HepG2 (cell line): ENCODE results near the gene CDYL2. TPM values are rescaled to one million over a fixed set of nuclear protein-coding genes. Genes with fewer than 3 reads are reported as not detected.

Experiments used
- ATAC-seq: fragments of 200-7000 bp; cut with Tn5 transposase; 3 replicates; pipeline ENCODE4 v1.9.1; 2020; ENCODE audit warnings: mild to moderate bottlenecking, moderate library complexity
- BruUV-seq: library from RNA; stranded (reverse); fragments of 400-500 nt; replicated peaks from 2 replicates; lab custom pipeline; 2021; lab: Mats Ljungman, UMichigan
- CTCF ChIA-PET: fragments of 300-600 bp; formaldehyde crosslinking; extraction: SDS; loops from one replicate; lab custom pipeline; 2021; ENCODE audit warnings: low total read pairs, inconsistent platforms, low intra/inter-chr PET ratio; lab: Yijun Ruan, JAX
- POLR2A ChIA-PET: fragments of 350-600 bp; sonication (Branson Sonifier 250); formaldehyde crosslinking; loops from one replicate; lab custom pipeline; 2020; ENCODE audit warnings: antibody characterized with exemption, inconsistent platforms; lab: Yijun Ruan, JAX
- DNase-seq: peaks from one replicate; pipeline ENCODE4 v3.0.0-alpha.2; 2015; ENCODE audit warnings: low spot score
- FAIRE-seq: peaks from 3 replicates; lab custom pipeline; 2011; peaks lifted over from hg19 to GRCh38; lab: Jason Lieb, UNC
- H2AFZ ChIP-seq: one replicate; pipeline ENCODE4 v1.6.1; 2011; ENCODE audit warnings: low read length, inconsistent platforms
- H3K27ac ChIP-seq: fragments of 300-600 bp; 3 replicates; pipeline ENCODE4 v1.8.0; 2011; ENCODE audit warnings: mixed run types, mild to moderate bottlenecking, mixed read lengths, low read length, inconsistent platforms; ENCODE audit not compliant: insufficient read depth; ENCODE audit errors: extremely low read length
- H3K27me3 ChIP-seq, 2 experiments: fragments of 200-600 bp in 1 of 2; 2 replicates in 1 of 2; 3 replicates in 1 of 2; pipeline versions ENCODE4 v1.6.0 to v1.8.0; 2011; ENCODE audit warnings: low read length in 2 of 2, mild to moderate bottlenecking in 2 of 2, moderate library complexity in 2 of 2, inconsistent platforms in 1 of 2; ENCODE audit not compliant: insufficient read depth in 2 of 2, control insufficient read depth in 1 of 2
- H3K36me3 ChIP-seq, 2 experiments: fragments of 200-600 bp in 1 of 2; replicated peaks in 1 of 2; 2 replicates in 1 of 2; 3 replicates in 1 of 2; pipeline versions ENCODE4 v1.5.1 to v1.8.0; 2011; ENCODE audit warnings: low read length in 2 of 2, inconsistent platforms in 1 of 2; ENCODE audit not compliant: insufficient read depth in 2 of 2, control insufficient read depth in 1 of 2
- H3K4me1 ChIP-seq: 2 replicates; pipeline ENCODE4 v1.5.1; 2012; ENCODE audit warnings: low read length, inconsistent platforms; ENCODE audit not compliant: insufficient read depth
- H3K4me2 ChIP-seq: 2 replicates; pipeline ENCODE4 v1.6.0; 2011; ENCODE audit warnings: low read depth, low read length, inconsistent platforms
- H3K4me3 ChIP-seq, 3 experiments: fragments of 200-600 bp in 1 of 3; sonication (generic), shearing (Covaris generic) in 1 of 3; replicated peaks in 1 of 3; 2 replicates each; pipeline ENCODE4 v1.5.1; 2011 to 2016; ENCODE audit warnings: low read length in 3 of 3, inconsistent platforms in 2 of 3, low read depth in 2 of 3, mild to moderate bottlenecking in 2 of 3, control low read depth in 1 of 3, mixed read lengths in 1 of 3; ENCODE audit not compliant: insufficient read depth in 1 of 3
- H3K79me2 ChIP-seq: one replicate; pipeline ENCODE4 v1.6.1; 2011; ENCODE audit warnings: low read length, inconsistent platforms; ENCODE audit not compliant: insufficient read depth
- H3K9ac ChIP-seq: 2 replicates; pipeline ENCODE4 v1.6.0; 2011; ENCODE audit warnings: mild to moderate bottlenecking, low read depth, low read length, inconsistent platforms; ENCODE audit not compliant: insufficient read depth
- H3K9me3 ChIP-seq: 2 replicates; pipeline ENCODE4 v1.5.1; 2012; ENCODE audit warnings: mild to moderate bottlenecking, low read length
- H4K20me1 ChIP-seq: 2 replicates; pipeline ENCODE4 v1.6.0; 2011; ENCODE audit warnings: inconsistent platforms, mild to moderate bottlenecking, low read length, moderate library complexity; ENCODE audit not compliant: insufficient read depth
- NRL ChIP-seq: sonication (generic); formaldehyde crosslinking; IDR thresholded peaks from 2 replicates; pipeline ENCODE4 v1.5.0; 2020; ENCODE audit warnings: missing genetic modification reagents, mild to moderate bottlenecking, moderate library complexity, borderline replicate concordance
- PATZ1 ChIP-seq: sonication (generic); formaldehyde crosslinking; IDR thresholded peaks from 2 replicates; pipeline ENCODE4 v1.4.0; 2020; ENCODE audit warnings: missing genetic modification reagents
- POLR2AphosphoS2 ChIP-seq: IDR thresholded peaks from 2 replicates; pipeline ENCODE4 v1.6.1; 2011; ENCODE audit warnings: low read depth, low read length, improper control_type of control experiment
- SMARCE1 ChIP-seq: fragments of 450-650 bp; IDR thresholded peaks from 2 replicates; pipeline ENCODE4 v1.6.1; 2017; ENCODE audit warnings: borderline replicate concordance
- SP1 ChIP-seq, 2 experiments: fragments of 450-650 bp in 1 of 2; sonication (generic) in 1 of 2; formaldehyde crosslinking in 1 of 2; IDR thresholded peaks; 2 replicates each; pipeline versions ENCODE4 v1.4.0 to v1.6.1; 2016 to 2020; ENCODE audit warnings: missing genetic modification reagents in 1 of 2
- ZNF670 ChIP-seq: sonication (generic); formaldehyde crosslinking; IDR thresholded peaks from 2 replicates; pipeline ENCODE4 v1.8.0; 2022; ENCODE audit warnings: mild to moderate bottlenecking, missing genetic modification reagents, borderline replicate concordance
- ZNF841 ChIP-seq: sonication (generic); formaldehyde crosslinking; IDR thresholded peaks from 2 replicates; pipeline ENCODE4 v1.8.1; 2023; ENCODE audit warnings: missing genetic modification reagents, borderline replicate concordance
- WGBS: methylation state at CpG from one replicate; pipeline ENCODE4 v1.1.6; 2017; ENCODE audit warnings: low lambda C conversion rate; 5-methylcytosine and 5-hydroxymethylcytosine counted together
- in situ Hi-C: cut with HindIII; loops from 2 replicates; pipeline ENCODE4 v1.10.0; 2017; ENCODE audit warnings: low pct_unique_long_range_greater_than_20kb; ENCODE audit not compliant: extremely low pct_ligation_motif_present
- intact Hi-C: fragments of 100-400 bp; cut with micrococcal nuclease; formaldehyde crosslinking; loops from one replicate; pipeline ENCODE4 v1.10.0; 2022; ENCODE audit not compliant: unreplicated experiment
- polyA plus RNA-seq, 8 experiments: library from polyadenylated mRNA; depleted of rRNA in 3 of 8; stranded (reverse) in 7 of 8; unstranded in 1 of 8; fragments of >200 nt; fragmentation: Illumina TruSeq in 4 of 8; extraction: Trizol in 4 of 8; gene quantifications; 2 replicates each; pipeline versions ENCODE4 v1.2.1 to v1.2.3, GENCODE V29; 2011 to 2016; ENCODE audit warnings: low read depth in 4 of 8, missing spikeins in 1 of 8, mixed read lengths in 1 of 8; ENCODE audit not compliant: insufficient read depth in 1 of 8
- total RNA-seq, 5 experiments: library from RNA; depleted of rRNA; stranded (reverse); fragments of >200 nt; fragmentation: Illumina TruSeq; extraction: Trizol; gene quantifications; 2 replicates each; pipeline ENCODE4 v1.2.3, GENCODE V29; 2016; ENCODE audit warnings: low read depth in 1 of 5
- TF ChIP-seq, protein P1 (sequence below): sonication (generic); formaldehyde crosslinking; IDR thresholded peaks from 2 replicates; pipeline ENCODE4 v1.8.1; 2023; ENCODE audit warnings: mild to moderate bottlenecking, inconsistent platforms, moderate library complexity, missing genetic modification reagents, borderline replicate concordance
- TF ChIP-seq, protein P2 (sequence below): sonication (generic); formaldehyde crosslinking; IDR thresholded peaks from 2 replicates; pipeline ENCODE4 v1.4.0; 2020; ENCODE audit warnings: missing genetic modification reagents, mild to moderate bottlenecking, borderline replicate concordance
- TF ChIP-seq, protein P3 (sequence below): sonication (generic); formaldehyde crosslinking; IDR thresholded peaks from 2 replicates; pipeline ENCODE4 v1.9.0; 2021; ENCODE audit warnings: missing genetic modification reagents, borderline replicate concordance
- TF ChIP-seq, protein P4 (sequence below): sonication (generic); formaldehyde crosslinking; conservative IDR thresholded peaks from 2 replicates; pipeline ENCODE4 v1.4.0; 2020; ENCODE audit warnings: missing genetic modification reagents

CDYL2 gene
- total and polyA plus RNA-seq, 2 of the 13 experiments (the other 11 are each of a cell fraction or from before 2014, with no cell fraction given), result 0.07 to 0.35 TPM

DNA sequence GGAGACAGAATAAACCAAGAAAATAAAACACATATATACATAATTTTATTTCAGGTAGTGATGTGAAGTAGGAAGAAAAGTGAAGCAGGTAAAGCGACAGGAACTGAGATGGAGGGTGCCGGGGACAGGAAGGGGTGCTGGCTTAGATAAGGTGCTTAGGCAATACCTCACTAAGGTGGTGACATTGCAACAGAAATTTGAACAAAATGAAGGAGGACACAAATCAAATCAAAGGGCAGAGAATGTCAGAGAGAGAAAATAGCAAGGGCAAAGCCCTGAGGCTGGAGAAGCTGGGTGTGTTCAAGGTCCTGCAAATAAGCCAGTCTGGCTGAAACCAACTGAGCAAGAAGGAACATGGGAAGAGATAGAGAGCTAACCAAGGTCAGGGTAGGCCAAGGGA is 5.0 kb upstream of the CDYL2 start:
- no TSS peak for BruUV-seq
- ChIA-PET CTCF (no interaction called here), POLR2A (no interaction called here)
- intact Hi-C loops, result no loop called here
- Histone ChIP-seq H3K79me2 (no peaks in the 10 kb centered on the region), H3K4me2 (no peak overlapping the region), H2AFZ (no peak overlapping the region), H3K4me1 (no peaks in the 10 kb centered on the region), H3K36me3 (no peaks in the 10 kb centered on the region), H3K9ac (no peak overlapping the region), H3K27me3 (peaks cover 2 to 16% of the 10 kb centered on the region in 2 experiments; a peak in 2 of 5 replicates), H3K9me3 (no peaks in the 10 kb centered on the region), H3K4me3 (no peak overlapping the region), H4K20me1 (no peaks in the 10 kb centered on the region), H3K27ac (no peak overlapping the region)
- ATAC-seq (no peak), FAIRE-seq (no peak), DNase-seq (no peak)
- in situ Hi-C loops, result no loop called here
- whole genome bisulfite sequencing, result 38% methylated on average over 2 of the region's 2 CpGs
- no peak for TF ChIP-seq ZNF841
- no peak for TF ChIP-seq ZNF670 (CRISPR knock-in tag)
- TF ChIP-seq, protein P1, sequence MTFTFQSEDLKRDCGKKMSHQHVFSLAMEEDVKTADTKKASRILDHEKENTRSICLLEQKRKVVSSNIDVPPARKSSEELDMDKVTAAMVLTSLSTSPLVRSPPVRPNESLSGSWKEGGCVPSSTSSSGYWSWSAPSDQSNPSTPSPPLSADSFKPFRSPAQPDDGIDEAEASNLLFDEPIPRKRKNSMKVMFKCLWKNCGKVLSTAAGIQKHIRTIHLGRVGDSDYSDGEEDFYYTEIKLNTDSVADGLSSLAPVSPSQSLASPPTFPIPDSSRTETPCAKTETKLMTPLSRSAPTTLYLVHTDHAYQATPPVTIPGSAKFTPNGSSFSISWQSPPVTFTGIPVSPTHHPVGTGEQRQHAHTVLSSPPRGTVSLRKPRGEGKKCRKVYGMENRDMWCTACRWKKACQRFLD, result no peak
- no peak for TF ChIP-seq SP1 (IDR thresholded peaks at IDR 0.05)
- TF ChIP-seq SP1 (CRISPR knock-in tag; IDR thresholded peaks at IDR 0.05), result no peak
- no peak for TF ChIP-seq NRL (CRISPR knock-in tag)
- TF ChIP-seq, protein P2, sequence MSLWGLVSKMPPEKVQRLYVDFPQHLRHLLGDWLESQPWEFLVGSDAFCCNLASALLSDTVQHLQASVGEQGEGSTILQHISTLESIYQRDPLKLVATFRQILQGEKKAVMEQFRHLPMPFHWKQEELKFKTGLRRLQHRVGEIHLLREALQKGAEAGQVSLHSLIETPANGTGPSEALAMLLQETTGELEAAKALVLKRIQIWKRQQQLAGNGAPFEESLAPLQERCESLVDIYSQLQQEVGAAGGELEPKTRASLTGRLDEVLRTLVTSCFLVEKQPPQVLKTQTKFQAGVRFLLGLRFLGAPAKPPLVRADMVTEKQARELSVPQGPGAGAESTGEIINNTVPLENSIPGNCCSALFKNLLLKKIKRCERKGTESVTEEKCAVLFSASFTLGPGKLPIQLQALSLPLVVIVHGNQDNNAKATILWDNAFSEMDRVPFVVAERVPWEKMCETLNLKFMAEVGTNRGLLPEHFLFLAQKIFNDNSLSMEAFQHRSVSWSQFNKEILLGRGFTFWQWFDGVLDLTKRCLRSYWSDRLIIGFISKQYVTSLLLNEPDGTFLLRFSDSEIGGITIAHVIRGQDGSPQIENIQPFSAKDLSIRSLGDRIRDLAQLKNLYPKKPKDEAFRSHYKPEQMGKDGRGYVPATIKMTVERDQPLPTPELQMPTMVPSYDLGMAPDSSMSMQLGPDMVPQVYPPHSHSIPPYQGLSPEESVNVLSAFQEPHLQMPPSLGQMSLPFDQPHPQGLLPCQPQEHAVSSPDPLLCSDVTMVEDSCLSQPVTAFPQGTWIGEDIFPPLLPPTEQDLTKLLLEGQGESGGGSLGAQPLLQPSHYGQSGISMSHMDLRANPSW (CRISPR knock-in tag), result no peak
- TF ChIP-seq, protein P3, sequence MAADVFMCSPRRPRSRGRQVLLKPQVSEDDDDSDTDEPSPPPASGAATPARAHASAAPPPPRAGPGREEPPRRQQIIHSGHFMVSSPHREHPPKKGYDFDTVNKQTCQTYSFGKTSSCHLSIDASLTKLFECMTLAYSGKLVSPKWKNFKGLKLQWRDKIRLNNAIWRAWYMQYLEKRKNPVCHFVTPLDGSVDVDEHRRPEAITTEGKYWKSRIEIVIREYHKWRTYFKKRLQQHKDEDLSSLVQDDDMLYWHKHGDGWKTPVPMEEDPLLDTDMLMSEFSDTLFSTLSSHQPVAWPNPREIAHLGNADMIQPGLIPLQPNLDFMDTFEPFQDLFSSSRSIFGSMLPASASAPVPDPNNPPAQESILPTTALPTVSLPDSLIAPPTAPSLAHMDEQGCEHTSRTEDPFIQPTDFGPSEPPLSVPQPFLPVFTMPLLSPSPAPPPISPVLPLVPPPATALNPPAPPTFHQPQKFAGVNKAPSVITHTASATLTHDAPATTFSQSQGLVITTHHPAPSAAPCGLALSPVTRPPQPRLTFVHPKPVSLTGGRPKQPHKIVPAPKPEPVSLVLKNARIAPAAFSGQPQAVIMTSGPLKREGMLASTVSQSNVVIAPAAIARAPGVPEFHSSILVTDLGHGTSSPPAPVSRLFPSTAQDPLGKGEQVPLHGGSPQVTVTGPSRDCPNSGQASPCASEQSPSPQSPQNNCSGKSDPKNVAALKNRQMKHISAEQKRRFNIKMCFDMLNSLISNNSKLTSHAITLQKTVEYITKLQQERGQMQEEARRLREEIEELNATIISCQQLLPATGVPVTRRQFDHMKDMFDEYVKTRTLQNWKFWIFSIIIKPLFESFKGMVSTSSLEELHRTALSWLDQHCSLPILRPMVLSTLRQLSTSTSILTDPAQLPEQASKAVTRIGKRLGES (CRISPR knock-in tag), result no peak
- no peak for TF ChIP-seq POLR2AphosphoS2
- no peak for TF ChIP-seq SMARCE1
- TF ChIP-seq, protein P4, sequence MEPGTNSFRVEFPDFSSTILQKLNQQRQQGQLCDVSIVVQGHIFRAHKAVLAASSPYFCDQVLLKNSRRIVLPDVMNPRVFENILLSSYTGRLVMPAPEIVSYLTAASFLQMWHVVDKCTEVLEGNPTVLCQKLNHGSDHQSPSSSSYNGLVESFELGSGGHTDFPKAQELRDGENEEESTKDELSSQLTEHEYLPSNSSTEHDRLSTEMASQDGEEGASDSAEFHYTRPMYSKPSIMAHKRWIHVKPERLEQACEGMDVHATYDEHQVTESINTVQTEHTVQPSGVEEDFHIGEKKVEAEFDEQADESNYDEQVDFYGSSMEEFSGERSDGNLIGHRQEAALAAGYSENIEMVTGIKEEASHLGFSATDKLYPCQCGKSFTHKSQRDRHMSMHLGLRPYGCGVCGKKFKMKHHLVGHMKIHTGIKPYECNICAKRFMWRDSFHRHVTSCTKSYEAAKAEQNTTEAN (CRISPR knock-in tag), result no peak
- TF ChIP-seq PATZ1 (CRISPR knock-in tag), result no peak
